Measurements from ENCODE around the gene MAP3K9. TPM values are rescaled to one million over a fixed set of nuclear protein-coding genes. Genes with fewer than 3 reads are reported as not detected.

Gene MAP3K9
- total RNA-seq, 2 experiments from 2014 or later: 5.9 to 6.2 TPM

- Mint-ChIP-seq H3K9me3 (no peaks in the 10 kb centered on the region), H3K36me3 (no peaks in the 10 kb centered on the region), H3K4me3 (no peak overlapping the region), H3K27me3 (no peaks in the 10 kb centered on the region), H3K4me1 (peaks cover under 1% of the 10 kb centered on the region), H3K27ac (no peak overlapping the region)
- no peak for DNase-seq
Measured at GRCh38 chr14:70685474-70686197, 123.7 kb downstream of the MAP3K9 start.

DNA sequence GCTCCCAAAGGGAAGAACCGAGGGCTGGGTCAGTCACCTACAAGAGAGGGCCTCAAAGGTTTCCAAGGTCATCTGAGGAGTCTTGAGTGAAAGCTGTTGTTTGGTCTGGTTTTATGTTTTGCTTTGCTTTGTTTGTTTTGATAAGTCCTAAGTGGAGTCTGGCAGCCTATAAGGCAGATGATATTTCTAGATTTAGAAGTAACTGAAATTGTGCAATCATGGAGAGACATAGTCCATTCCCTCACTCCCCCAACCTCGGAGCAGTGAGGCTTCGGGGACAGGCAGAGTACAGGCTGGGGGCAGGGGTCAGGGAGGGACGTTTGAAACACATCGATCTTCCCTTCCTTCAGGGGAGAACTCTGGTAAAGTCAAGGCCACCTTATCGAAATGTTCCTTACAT is 125.3 kb downstream of the MAP3K9 start:
- no peak for DNase-seq
- Mint-ChIP-seq H3K36me3 (no peaks in the 10 kb centered on the region), H3K4me3 (no peak overlapping the region), H3K9me3 (no peaks in the 10 kb centered on the region), H3K27ac (no peak overlapping the region), H3K27me3 (no peaks in the 10 kb centered on the region), H3K4me1 (peaks cover 2% of the 10 kb centered on the region)

- H3K27ac Mint-ChIP-seq: no peak overlapping the region
- DNase-seq: no peak
- no peaks in the 10 kb centered on the region for H3K9me3 Mint-ChIP-seq
- H3K27me3 Mint-ChIP-seq: no peaks in the 10 kb centered on the region
- peaks cover 4% of the 10 kb centered on the region for H3K4me1 Mint-ChIP-seq
- peaks cover 2% of the 10 kb centered on the region for H3K36me3 Mint-ChIP-seq
- no peak overlapping the region for H3K4me3 Mint-ChIP-seq
Measured at GRCh38 chr14:70680748-70681147, 128.6 kb downstream of the MAP3K9 start.

GRCh38 chr14:70677341-70677740 is 132.0 kb downstream of the MAP3K9 start:
- no peak for DNase-seq
- peaks cover 4% of the 10 kb centered on the region for H3K4me1 Mint-ChIP-seq
- H3K36me3 Mint-ChIP-seq: peaks cover 2% of the 10 kb centered on the region
- no peak overlapping the region for H3K4me3 Mint-ChIP-seq
- no peak overlapping the region for H3K27ac Mint-ChIP-seq
- no peaks in the 10 kb centered on the region for H3K27me3 Mint-ChIP-seq
- no peaks in the 10 kb centered on the region for H3K9me3 Mint-ChIP-seq

Other genes with a start within 250 kb of the MAP3K9 start
- 10 to 100 TPM; 62.3 to 66.6 TPM for gene MED6, start 208.9 kb downstream of the MAP3K9 start, total RNA-seq
- 1 to 10 TPM; 4.9 to 5.4 TPM for gene TTC9, start 167.6 kb downstream of the MAP3K9 start, total RNA-seq
- gene PCNX1, start 97.9 kb upstream of the MAP3K9 start, total RNA-seq: 10 to 100 TPM; 31.0 to 37.4 TPM